IMR-90 (cell line): ENCODE measurements around the gene ADGRG2.
A peak's percentile ranks its signal among the peaks of the same experiment; 100 is the strongest.

Experiments used
- CEBPB ChIP-seq: IDR thresholded peaks from 2 replicates; pipeline ENCODE4 v1.6.1; 2012; ENCODE audit warnings: low read depth, low read length, improper control_type of control experiment
- NFE2L2 ChIP-seq: fragments of 150-350 bp; IDR thresholded peaks from 2 replicates; pipeline ENCODE4 v1.6.1; 2016; ENCODE audit warnings: low read depth, mild to moderate bottlenecking, low read length
- POLR2A ChIP-seq: IDR thresholded peaks from 2 replicates; pipeline ENCODE4 v1.6.1; 2012; ENCODE audit warnings: mild to moderate bottlenecking, low read depth, low read length
- RAD21 ChIP-seq: IDR thresholded peaks from 2 replicates; pipeline ENCODE4 v1.6.1; 2012; ENCODE audit warnings: low read length, improper control_type of control experiment
- RCOR1 ChIP-seq: IDR thresholded peaks from 2 replicates; pipeline ENCODE4 v1.6.1; 2012; ENCODE audit warnings: mild to moderate bottlenecking, low read length, improper control_type of control experiment; ENCODE audit not compliant: insufficient replicate concordance
- USF2 ChIP-seq: fragments of 150-350 bp; IDR thresholded peaks from 2 replicates; pipeline ENCODE4 v1.6.1; 2017; ENCODE audit warnings: mild to moderate bottlenecking, antibody characterized with exemption, low read length, low read depth
- TF ChIP-seq, protein P1 (sequence below): conservative IDR thresholded peaks from 2 replicates; pipeline ENCODE4 v1.5.1; 2012; ENCODE audit warnings: mild to moderate bottlenecking, low read depth, low read length, improper control_type of control experiment

GRCh38 chrX:18984381-18985185 is 137.7 kb downstream of the ADGRG2 start:
- TF ChIP-seq, protein P1, sequence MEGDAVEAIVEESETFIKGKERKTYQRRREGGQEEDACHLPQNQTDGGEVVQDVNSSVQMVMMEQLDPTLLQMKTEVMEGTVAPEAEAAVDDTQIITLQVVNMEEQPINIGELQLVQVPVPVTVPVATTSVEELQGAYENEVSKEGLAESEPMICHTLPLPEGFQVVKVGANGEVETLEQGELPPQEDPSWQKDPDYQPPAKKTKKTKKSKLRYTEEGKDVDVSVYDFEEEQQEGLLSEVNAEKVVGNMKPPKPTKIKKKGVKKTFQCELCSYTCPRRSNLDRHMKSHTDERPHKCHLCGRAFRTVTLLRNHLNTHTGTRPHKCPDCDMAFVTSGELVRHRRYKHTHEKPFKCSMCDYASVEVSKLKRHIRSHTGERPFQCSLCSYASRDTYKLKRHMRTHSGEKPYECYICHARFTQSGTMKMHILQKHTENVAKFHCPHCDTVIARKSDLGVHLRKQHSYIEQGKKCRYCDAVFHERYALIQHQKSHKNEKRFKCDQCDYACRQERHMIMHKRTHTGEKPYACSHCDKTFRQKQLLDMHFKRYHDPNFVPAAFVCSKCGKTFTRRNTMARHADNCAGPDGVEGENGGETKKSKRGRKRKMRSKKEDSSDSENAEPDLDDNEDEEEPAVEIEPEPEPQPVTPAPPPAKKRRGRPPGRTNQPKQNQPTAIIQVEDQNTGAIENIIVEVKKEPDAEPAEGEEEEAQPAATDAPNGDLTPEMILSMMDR: 0 out of 2 replicates have a peak, but pooled peaks have one; percentile 22
- no peak for TF ChIP-seq RCOR1
- peak; percentile 44; the same call in 1 of the 2 replicates for TF ChIP-seq POLR2A
- no peak for TF ChIP-seq RAD21
- TF ChIP-seq NFE2L2: no peak
- no peak for TF ChIP-seq USF2
- TF ChIP-seq CEBPB: no peak
